Placental epithelial cell (primary cell): ENCODE measurements around the gene ABHD10. TPM values are rescaled to one million over a fixed set of nuclear protein-coding genes. Genes with fewer than 3 reads are reported as not detected.

Experiments used
- total RNA-seq: library from RNA; depleted of rRNA; stranded (reverse); fragments of >200 nt; gene quantifications from 2 replicates; pipeline ENCODE4 v1.2.3, GENCODE V29; 2012

ABHD10 gene
- 21.2 and 21.7 TPM in 2 replicates for total RNA-seq

GRCh38 chr3:111978583-111979433, at the start of gene ABHD10:
Gene ABHD10 (plus strand): TSS chr3:111979026. CDS start chr3:111979062, 36 bp downstream.

GRCh38 chr3:111998636-111999483, 20.0 kb downstream of the ABHD10 start, which contains the start of gene TAGLN3:
Gene TAGLN3 (plus strand): TSS chr3:111998922. CDS start chr3:111999423, 501 bp downstream.

GRCh38 chr3:112034436-112034835, 55.6 kb downstream of the ABHD10 start, which contains the start of gene TMPRSS7:
Gene TMPRSS7 (plus strand): TSS chr3:112034736. CDS start chr3:112034846, 110 bp downstream.

Other genes starting within 250 kb of the ABHD10 start
- gene PHLDB2, start 119.8 kb upstream of the ABHD10 start, total RNA-seq = 274 and 618 TPM in 2 replicates
- not detected in 2 replicates for gene TAGLN3, start 19.9 kb downstream of the ABHD10 start, total RNA-seq
- gene TMPRSS7, start 55.7 kb downstream of the ABHD10 start, total RNA-seq = 0.11 TPM in 1 of 2 replicates, not detected in the other
- gene C3orf52, start 107.4 kb downstream of the ABHD10 start, total RNA-seq = 23.9 and 34.3 TPM in 2 replicates
- gene GCSAM, start 154.2 kb downstream of the ABHD10 start, total RNA-seq = not detected in 2 replicates